GM23248 (cell line): ENCODE data around the gene MTCL3.

Experiments
- DNase-seq: peaks from one replicate; pipeline ENCODE4 v3.0.0-alpha.2; 2015
- H2AFZ ChIP-seq: fragments of 200-600 bp; sonication (generic); 2 replicates; pipeline ENCODE4 v1.6.1; 2016; ENCODE audit warnings: antibody characterized with exemption
- H3F3A ChIP-seq: fragments of 200-600 bp; sonication (generic); 2 replicates; pipeline ENCODE4 v1.6.1; 2016; ENCODE audit warnings: mild to moderate bottlenecking, antibody characterized with exemption, mixed run types; ENCODE audit not compliant: insufficient read depth
- H3K27ac ChIP-seq: fragments of 200-600 bp; sonication (generic); 2 replicates; pipeline ENCODE4 v1.5.1; 2016; ENCODE audit warnings: mild to moderate bottlenecking
- H3K27me3 ChIP-seq: fragments of 200-600 bp; sonication (generic); replicated peaks from 2 replicates; pipeline ENCODE4 v1.6.1; 2016; ENCODE audit warnings: mild to moderate bottlenecking; ENCODE audit not compliant: insufficient read depth
- H3K36me3 ChIP-seq: fragments of 200-600 bp; sonication (generic); 2 replicates; pipeline ENCODE4 v1.6.1; 2016; ENCODE audit warnings: low read depth, mild to moderate bottlenecking
- H3K4me1 ChIP-seq: fragments of 200-600 bp; sonication (generic); 2 replicates; pipeline ENCODE4 v1.6.1; 2016; ENCODE audit warnings: mild to moderate bottlenecking; ENCODE audit not compliant: insufficient read depth
- H3K4me2 ChIP-seq: fragments of 200-600 bp; sonication (generic); one replicate; pipeline ENCODE4 v1.6.1; 2016; ENCODE audit warnings: mild to moderate bottlenecking; ENCODE audit not compliant: unreplicated experiment
- H3K4me3 ChIP-seq: fragments of 200-600 bp; sonication (generic); 2 replicates; pipeline ENCODE4 v1.5.1; 2016; ENCODE audit warnings: mild to moderate bottlenecking
- H3K79me2 ChIP-seq: fragments of 200-600 bp; sonication (generic); 2 replicates; pipeline ENCODE4 v1.6.1; 2016; ENCODE audit warnings: mild to moderate bottlenecking; ENCODE audit not compliant: insufficient read depth
- H3K9ac ChIP-seq: fragments of 200-600 bp; sonication (generic); 2 replicates; pipeline ENCODE4 v1.6.1; 2016; ENCODE audit warnings: mild to moderate bottlenecking
- H3K9me2 ChIP-seq: fragments of 200-600 bp; sonication (generic); 2 replicates; pipeline ENCODE4 v1.6.1; 2016; ENCODE audit warnings: mixed run types, mild to moderate bottlenecking, moderate library complexity; ENCODE audit not compliant: insufficient read depth
- H3K9me3 ChIP-seq: fragments of 200-600 bp; sonication (generic); one replicate; pipeline ENCODE4 v1.6.1; 2017; ENCODE audit warnings: low read depth
- H4K20me1 ChIP-seq: fragments of 200-600 bp; sonication (generic); 2 replicates; pipeline ENCODE4 v1.6.0; 2016; ENCODE audit not compliant: insufficient read depth
- EZH2 ChIP-seq: fragments of 200-600 bp; sonication (generic); IDR thresholded peaks from 2 replicates; pipeline ENCODE4 v1.6.1; 2018; ENCODE audit warnings: antibody characterized with exemption, mild to moderate bottlenecking; ENCODE audit not compliant: insufficient read depth, poor library complexity, severe bottlenecking
- EZH2phosphoT487 ChIP-seq: fragments of 200-600 bp; sonication (generic); IDR thresholded peaks from 2 replicates; pipeline ENCODE4 v1.6.1; 2018; ENCODE audit warnings: antibody characterized with exemption, moderate library complexity, mild to moderate bottlenecking, low read depth; ENCODE audit not compliant: insufficient read depth
- WGBS, 2 experiments: methylation state at CpG; one replicate each; pipeline ENCODE4 v1.1.6; 2015 to 2017; ENCODE audit warnings: low lambda C conversion rate in 2 of 2, low coverage in 1 of 2; ENCODE audit errors: missing lambda C conversion rate in 2 of 2; 5-methylcytosine and 5-hydroxymethylcytosine counted together
- in situ Hi-C: fragments of 300-500 bp; cut with MboI; formaldehyde crosslinking; loops from 2 replicates; pipeline ENCODE4 v1.15.0; 2020

The MTCL3 gene

DNA sequence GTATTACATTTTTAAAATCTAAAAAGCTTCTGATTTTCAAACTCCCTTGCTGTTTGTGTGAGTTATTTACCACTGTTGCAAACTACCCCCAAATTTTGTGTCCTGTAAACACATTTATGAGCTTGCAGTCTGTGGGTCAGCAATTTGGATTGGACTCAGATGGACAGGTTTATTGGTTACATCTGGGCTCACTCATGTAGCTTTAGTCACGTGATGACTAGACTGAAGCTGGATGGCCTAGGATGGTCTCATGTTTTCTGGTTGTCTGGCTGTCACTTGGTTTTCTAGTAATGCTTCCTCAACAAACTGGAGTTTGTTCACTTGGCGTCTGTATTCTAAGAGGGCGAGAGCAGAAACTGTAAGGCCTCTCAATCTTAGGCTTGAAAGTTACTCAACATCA is 45.6 kb upstream of the MTCL3 start:
- Histone ChIP-seq H3K4me3 (no peak overlapping the region), H3K9ac (no peak overlapping the region), H3K27ac (no peak overlapping the region), H3K4me1 (no peaks in the 10 kb centered on the region), H3F3A (no peaks in the 10 kb centered on the region), H3K36me3 (no peaks in the 10 kb centered on the region), H3K9me3 (no peaks in the 10 kb centered on the region), H2AFZ (no peak overlapping the region), H3K79me2 (no peaks in the 10 kb centered on the region), H3K9me2 (no peaks in the 10 kb centered on the region), H3K27me3 (no peaks in the 10 kb centered on the region), H3K4me2 (no peak overlapping the region), H4K20me1 (no peaks in the 10 kb centered on the region)
- in situ Hi-C loops: no loop called here
- no peak for DNase-seq
- TF ChIP-seq EZH2phosphoT487 (no peak), EZH2 (no peak)
- 54 to 64% methylated on average over 3 of the region's 3 CpGs for WGBS, 2 experiments

GRCh38 chr6:127561660-127562059 is 42.5 kb upstream of the MTCL3 start:
- Histone ChIP-seq H3K9me3 (no peaks in the 10 kb centered on the region), H4K20me1 (no peaks in the 10 kb centered on the region), H3K9ac (no peak overlapping the region), H2AFZ (no peak overlapping the region), H3K27ac (no peak overlapping the region), H3K27me3 (no peaks in the 10 kb centered on the region), H3F3A (no peaks in the 10 kb centered on the region), H3K4me1 (no peaks in the 10 kb centered on the region), H3K36me3 (no peaks in the 10 kb centered on the region), H3K79me2 (no peaks in the 10 kb centered on the region), H3K9me2 (no peaks in the 10 kb centered on the region), H3K4me2 (no peak overlapping the region), H3K4me3 (no peak overlapping the region)
- WGBS, 2 experiments: 38 to 39% methylated on average over 1 of the region's 1 CpG
- in situ Hi-C loops: no loop called here
- DNase-seq: no peak
- TF ChIP-seq EZH2phosphoT487 (no peak), EZH2 (no peak)

DNA sequence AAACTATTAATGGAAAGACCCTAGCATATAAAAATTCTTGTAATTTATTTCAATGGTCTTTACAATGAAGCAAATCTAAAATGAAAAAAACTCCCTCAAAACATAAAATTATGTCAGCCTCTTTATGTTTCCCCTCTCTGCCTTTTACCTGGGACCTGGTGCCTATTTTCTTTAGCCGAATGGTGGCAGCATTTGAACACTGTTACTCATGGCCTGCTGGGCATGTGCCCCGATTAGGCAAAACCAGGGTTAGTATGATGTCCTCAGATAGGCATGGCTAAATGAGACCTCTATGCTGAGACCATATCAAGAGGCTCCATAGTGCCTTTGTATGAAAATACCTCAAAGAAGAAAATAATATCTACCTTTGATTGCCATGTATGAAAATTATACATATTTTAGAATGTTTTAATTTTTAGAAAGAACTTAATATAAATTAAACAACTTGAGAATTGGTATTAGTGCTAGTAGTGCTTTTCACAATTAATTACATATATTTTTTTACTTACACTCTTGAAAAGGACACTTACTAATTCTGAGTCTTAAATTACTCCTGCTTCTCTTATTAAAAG is 35.4 kb upstream of the MTCL3 start:
- TF ChIP-seq EZH2phosphoT487: no peak
- no peak for TF ChIP-seq EZH2
- in situ Hi-C loops: loop anchor here (10.0 kb wide), 1 partner anchor 90 kb away; no protein-coding TSS in a partner anchor
- H3K4me1 ChIP-seq: peaks cover 12% of the 10 kb centered on the region
- H3K27ac ChIP-seq: no peak overlapping the region
- no peak overlapping the region for H2AFZ ChIP-seq
- no peaks in the 10 kb centered on the region for H3K9me3 ChIP-seq
- DNase-seq: peak; percentile 78
- H4K20me1 ChIP-seq: no peaks in the 10 kb centered on the region
- H3K9me2 ChIP-seq: no peaks in the 10 kb centered on the region
- no peak overlapping the region for H3K4me3 ChIP-seq
- H3K9ac ChIP-seq: no peak overlapping the region
- H3K4me2 ChIP-seq: no peak overlapping the region
- H3K36me3 ChIP-seq: no peaks in the 10 kb centered on the region
- 2 to 5% methylated on average over 2 of the region's 2 CpGs for WGBS, 2 experiments
- H3K27me3 ChIP-seq: no peaks in the 10 kb centered on the region
- H3F3A ChIP-seq: no peaks in the 10 kb centered on the region
- H3K79me2 ChIP-seq: no peaks in the 10 kb centered on the region

- in situ Hi-C loops: loop anchor here (10.0 kb wide), 1 partner anchor 94 kb away; no protein-coding TSS in a partner anchor
- TF ChIP-seq EZH2 (no peak), EZH2phosphoT487 (no peak)
- DNase-seq: peak; percentile 82
These were observed 31.3 kb upstream of the MTCL3 start for GRCh38 chr6:127550403-127550802.

More at GRCh38 chr6:127550403-127550802, 31.3 kb upstream of the MTCL3 start:
- no peaks in the 10 kb centered on the region for H3K79me2 ChIP-seq
- no peaks in the 10 kb centered on the region for H3K9me3 ChIP-seq
- peak overlapping the region; percentile 4 for H3K4me2 ChIP-seq
- H3K4me3 ChIP-seq: no peak overlapping the region
- peaks cover 12% of the 10 kb centered on the region for H3K4me1 ChIP-seq
- no peaks in the 10 kb centered on the region for H3K9me2 ChIP-seq
- H2AFZ ChIP-seq: no peak overlapping the region
- no peaks in the 10 kb centered on the region for H3F3A ChIP-seq
- H3K27ac ChIP-seq: no peak overlapping the region
- no peaks in the 10 kb centered on the region for H3K27me3 ChIP-seq
- no peaks in the 10 kb centered on the region for H3K36me3 ChIP-seq
- H3K9ac ChIP-seq: no peak overlapping the region
- H4K20me1 ChIP-seq: no peaks in the 10 kb centered on the region
